VCaP (cell line): Measurements from ENCODE around the gene KRT6C.

Experiments used
- H3K27ac ChIP-seq: fragments of 450-650 bp; 2 replicates; pipeline ENCODE4 v1.5.1; 2017
- TF ChIP-seq, protein P1 (sequence below): fragments of 450-650 bp; conservative IDR thresholded peaks from 2 replicates; pipeline ENCODE4 v1.5.1; 2017; ENCODE audit warnings: mild to moderate bottlenecking, moderate library complexity

KRT6C gene

DNA sequence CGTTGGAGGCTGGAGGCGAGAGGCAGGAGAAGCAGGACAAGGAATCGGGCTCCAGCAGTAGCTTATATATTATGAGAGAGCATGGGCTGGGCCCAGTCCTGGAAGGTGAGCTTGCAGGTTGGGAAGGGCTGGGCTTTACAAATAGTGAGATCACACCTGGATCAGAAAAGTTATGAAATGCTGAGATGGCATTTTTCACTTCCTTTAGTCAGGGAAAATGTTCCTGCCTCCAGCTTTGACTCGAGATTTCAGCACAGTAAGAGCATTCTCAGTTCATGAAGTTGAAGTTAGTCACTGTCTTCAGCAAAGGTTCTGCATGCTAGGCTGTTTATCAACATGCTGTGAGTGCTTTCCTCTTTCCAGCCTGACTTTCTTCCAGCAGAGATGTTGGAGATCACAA lies at the start of gene KRT6C:
KRT6C (minus strand) TSS at position 38 of the 400 bp plus-strand sequence. CDS start 68 bp downstream, outside the sequence.
- H3K27ac ChIP-seq, result no peak within 1 kb of the TSS
- TF ChIP-seq, protein P1, sequence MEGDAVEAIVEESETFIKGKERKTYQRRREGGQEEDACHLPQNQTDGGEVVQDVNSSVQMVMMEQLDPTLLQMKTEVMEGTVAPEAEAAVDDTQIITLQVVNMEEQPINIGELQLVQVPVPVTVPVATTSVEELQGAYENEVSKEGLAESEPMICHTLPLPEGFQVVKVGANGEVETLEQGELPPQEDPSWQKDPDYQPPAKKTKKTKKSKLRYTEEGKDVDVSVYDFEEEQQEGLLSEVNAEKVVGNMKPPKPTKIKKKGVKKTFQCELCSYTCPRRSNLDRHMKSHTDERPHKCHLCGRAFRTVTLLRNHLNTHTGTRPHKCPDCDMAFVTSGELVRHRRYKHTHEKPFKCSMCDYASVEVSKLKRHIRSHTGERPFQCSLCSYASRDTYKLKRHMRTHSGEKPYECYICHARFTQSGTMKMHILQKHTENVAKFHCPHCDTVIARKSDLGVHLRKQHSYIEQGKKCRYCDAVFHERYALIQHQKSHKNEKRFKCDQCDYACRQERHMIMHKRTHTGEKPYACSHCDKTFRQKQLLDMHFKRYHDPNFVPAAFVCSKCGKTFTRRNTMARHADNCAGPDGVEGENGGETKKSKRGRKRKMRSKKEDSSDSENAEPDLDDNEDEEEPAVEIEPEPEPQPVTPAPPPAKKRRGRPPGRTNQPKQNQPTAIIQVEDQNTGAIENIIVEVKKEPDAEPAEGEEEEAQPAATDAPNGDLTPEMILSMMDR, result no peak

DNA sequence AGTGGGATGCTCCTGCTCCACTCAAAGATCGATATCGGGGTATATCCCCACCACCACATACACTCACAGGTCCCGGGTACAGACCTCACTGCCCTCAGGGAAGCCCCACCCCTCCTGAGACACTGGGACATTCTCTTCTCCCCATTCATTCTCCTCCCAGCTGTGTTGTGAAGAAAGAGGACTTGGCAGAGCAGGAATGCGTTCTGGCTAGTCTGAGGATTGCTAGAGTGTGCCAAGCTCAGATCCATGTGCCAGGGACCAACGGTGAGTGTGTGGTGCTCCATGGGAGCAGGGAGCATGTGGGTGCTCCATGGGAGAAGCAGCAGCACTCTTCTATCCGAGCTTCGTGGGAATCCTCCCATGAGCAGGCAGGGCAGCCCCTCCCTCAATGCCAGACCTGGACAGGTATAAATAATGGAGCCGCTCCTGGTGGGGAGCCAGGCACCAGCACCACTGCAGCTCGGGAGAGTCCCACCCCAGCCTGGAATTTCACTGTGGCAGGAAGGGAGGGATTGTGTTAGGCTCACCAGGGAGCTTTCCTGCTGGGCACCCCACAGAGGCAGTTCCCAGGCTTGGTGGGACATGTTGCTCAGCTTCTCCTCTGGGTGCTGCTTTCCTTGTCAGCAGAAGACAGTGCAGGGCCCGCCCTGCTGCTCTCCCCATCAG lies 48.9 kb upstream of the KRT6C start:
- no peak overlapping the region for H3K27ac ChIP-seq
- TF ChIP-seq, protein P1, result no peak

DNA sequence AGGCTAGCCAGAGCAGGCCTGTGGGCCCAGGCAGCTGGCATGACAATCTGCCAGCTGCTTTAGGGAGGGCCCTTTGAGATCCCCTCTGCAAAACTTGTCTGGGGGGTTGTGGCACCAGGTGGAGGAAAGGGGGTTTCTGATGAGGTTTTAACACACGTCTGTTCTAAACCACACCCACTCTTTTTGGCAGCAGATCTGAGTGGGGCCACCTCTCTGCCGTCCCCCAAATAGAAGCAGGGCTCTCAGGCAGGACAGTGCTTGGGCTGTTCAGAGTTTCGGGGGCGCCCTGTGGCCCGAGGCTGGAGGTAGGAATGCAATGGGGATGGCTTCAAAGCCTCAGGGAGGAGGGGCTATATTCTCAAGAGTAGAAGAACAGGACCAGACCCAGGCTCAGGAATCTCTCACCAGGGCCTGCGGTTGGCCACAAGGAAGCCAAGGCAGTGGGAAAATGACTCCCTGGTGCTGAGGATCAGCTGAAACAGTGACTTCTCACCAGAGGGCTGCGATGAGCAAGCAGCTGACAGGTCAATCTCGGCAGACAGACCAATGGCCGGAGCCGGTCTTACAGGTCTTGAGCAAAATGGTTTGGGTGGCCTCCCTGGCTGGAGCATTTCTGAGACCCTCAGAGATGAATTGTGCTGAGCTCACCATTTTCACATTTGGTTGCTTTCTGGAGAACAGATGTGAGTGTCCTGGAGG lies 48.1 kb upstream of the KRT6C start:
- TF ChIP-seq, protein P1, result no peak
- no peak overlapping the region for H3K27ac ChIP-seq

DNA sequence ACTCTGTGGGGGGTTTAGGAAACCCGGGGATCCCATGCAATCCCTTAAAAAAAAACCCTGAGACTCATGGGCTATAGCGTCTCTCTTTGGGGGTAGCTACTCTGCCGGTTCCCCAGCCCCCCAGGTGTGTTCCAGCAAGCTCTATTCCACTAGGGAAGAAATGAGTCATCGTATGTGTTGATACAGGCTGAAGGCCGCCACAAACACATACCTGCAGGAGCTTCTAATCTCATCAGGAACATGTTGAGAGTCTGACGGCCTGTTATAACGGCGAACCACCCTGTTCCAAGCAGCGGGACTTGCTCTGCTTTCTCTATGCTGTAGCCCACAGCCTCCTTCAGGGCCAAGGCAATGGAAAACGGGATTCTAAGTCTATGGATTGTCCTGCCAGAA lies 47.6 kb upstream of the KRT6C start:
- TF ChIP-seq, protein P1, result no peak
- H3K27ac ChIP-seq, result no peak overlapping the region

DNA sequence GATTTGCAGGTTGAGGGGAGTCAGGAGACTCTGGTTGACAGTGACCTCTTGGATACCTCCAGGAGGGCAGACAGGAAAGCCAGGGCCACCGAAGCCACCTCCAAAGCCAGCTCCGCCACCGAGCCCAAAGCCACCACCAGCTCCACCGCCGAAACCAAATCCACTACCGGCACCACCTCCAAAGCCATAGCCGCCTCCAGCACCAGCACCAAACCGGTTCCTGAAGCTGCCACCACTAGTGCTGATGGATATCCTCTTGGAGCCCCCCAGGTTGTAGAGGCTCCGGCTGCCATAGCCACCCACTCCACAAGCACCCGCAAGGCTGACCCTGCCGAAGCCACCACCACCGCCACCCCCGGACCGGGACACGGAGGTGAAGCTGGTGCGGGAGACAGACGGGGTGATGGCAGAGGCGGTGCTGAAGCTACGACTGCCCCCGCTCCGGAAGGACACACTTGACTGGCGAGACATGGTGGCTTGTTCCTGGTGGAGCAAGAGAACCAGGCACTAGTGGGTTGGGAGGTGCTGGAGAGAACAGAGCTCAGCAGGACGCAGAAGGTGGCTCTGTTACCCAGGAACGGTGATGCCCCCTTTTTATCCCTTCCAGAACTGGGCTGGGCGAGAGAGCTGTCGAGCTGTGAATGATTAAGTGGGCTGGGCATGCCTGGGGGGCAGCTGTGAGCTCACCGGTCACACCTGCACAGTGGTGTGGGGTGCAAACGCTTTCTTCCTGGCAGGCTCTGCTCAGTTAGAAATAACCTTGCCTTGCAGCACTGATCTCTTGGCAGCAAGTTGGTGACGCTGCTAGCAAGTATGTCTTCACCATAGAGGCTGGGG lies 46.4 kb upstream of the KRT6C start, which contains the start of gene KRT5:
KRT5 (minus strand) TSS at position 569 of the 837 bp plus-strand sequence; CDS start at position 471, 98 bp downstream.
- no peak within 1 kb of the TSS for H3K27ac ChIP-seq
- TF ChIP-seq, protein P1, result no peak

DNA sequence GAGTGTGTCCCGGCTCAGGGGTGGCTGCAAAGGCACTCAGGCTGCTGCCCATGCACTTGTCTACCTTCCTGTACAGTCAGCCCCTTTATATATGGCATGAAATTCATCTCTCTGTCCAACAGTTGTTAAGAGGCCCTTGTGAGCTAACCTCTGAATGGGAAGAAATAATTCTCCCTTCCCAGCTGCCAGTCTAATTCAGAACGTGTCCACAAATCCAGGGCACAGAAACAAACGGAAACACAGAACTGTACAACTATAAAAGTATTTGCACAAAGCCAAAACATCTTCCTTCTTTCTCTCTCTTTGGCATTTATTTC lies 45.7 kb upstream of the KRT6C start:
- no peak overlapping the region for H3K27ac ChIP-seq
- TF ChIP-seq, protein P1, result no peak
